ENCODE measurements around the gene NPC1L1. TPM values are rescaled to one million over a fixed set of nuclear protein-coding genes. Genes with fewer than 3 reads are reported as not detected.

Gene NPC1L1
- total RNA-seq, 1 experiment from 2014 or later: not detected

DNA sequence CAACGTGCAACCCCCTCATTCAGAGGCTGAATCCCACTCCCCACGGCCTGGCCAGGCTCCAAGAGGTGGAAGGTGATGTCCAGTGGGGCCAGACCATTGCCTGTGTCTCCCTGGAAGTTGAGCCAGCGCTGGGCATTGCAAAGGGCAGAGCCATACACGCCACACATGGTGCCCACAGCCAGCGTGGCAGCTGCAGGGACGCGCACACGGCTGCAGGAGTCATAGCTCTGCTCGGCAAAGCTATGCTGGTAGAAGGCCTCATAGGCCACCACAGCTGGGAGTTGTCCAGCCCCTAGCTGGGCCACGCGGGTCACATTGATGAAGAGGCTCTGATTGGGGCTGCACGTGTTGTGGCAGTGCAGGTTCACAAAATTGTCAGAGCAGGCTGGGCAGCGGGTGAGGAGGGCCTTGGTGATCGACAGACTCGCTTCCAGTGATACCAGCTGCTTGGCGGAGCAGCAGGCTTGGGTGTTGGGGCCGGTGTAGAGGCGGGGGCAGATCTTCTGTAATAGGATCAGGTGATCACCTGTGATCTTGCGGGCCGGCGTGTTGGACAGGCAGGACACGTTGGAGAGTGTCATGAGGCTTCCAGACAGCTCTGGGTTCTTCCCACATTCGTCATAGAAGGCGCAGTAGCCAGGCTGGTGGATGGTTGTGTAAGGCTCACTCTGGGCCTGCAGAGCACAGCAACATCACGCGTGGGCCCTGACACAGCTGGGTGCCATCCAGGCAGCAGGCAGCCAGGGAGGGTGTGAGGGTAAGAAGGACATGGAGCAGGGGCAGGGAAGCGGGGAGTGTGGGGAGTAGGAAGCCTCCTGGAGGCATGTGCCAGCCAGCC is 1.2 kb downstream of the NPC1L1 start:
- no peak for DNase-seq (ENCODE audit: low read depth, low spot score)
- in situ Hi-C loops (cut with HindIII; ENCODE audit: low pct_unique_long_range_greater_than_20kb, low sequenced_read_pairs): no loop called here

DNA sequence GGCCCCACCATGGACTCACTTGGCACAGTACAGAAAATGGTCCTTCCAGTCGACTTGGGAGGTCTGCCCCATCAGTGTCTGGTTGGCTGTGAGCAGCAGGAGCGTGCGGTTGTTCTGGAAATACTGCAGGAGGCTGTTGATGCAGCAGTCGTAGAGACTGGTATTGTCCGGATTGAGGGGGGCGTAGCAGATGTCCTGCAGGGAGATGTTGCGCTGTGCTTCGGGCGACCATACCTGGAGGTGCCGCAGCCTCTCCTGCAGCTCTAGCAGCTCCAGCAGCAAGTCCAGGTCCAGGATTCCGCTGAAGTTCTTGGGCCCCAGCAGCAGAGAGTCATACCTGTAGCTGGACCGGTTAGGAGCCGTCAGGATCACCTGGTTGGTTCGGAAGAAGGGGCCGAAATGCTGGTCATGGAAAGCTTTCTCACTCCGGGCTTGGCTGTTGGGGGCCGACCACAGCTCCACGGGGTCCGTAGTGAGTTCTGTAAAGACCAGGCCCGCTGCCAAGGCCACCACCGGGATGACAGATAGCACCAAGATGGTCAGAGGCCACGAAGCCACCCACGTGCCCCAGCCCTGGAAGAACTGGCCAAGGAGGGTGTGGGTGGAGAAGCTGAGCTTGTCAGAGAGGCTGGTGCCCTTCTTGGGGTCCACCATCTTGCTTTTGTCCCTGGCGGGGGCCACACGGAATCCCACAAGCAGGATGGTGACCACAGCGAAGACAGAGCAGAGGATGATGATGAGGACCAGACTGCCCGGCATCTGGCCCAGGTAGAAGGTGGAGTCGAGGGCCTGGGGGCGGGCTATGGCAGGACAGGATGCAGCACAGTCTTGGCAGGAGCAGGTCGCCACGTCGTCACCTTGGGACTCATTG is 2.1 kb downstream of the NPC1L1 start:
- in situ Hi-C loops (cut with HindIII; ENCODE audit: low pct_unique_long_range_greater_than_20kb, low sequenced_read_pairs): no loop called here
- DNase-seq (ENCODE audit: low read depth, low spot score): no peak

DNA sequence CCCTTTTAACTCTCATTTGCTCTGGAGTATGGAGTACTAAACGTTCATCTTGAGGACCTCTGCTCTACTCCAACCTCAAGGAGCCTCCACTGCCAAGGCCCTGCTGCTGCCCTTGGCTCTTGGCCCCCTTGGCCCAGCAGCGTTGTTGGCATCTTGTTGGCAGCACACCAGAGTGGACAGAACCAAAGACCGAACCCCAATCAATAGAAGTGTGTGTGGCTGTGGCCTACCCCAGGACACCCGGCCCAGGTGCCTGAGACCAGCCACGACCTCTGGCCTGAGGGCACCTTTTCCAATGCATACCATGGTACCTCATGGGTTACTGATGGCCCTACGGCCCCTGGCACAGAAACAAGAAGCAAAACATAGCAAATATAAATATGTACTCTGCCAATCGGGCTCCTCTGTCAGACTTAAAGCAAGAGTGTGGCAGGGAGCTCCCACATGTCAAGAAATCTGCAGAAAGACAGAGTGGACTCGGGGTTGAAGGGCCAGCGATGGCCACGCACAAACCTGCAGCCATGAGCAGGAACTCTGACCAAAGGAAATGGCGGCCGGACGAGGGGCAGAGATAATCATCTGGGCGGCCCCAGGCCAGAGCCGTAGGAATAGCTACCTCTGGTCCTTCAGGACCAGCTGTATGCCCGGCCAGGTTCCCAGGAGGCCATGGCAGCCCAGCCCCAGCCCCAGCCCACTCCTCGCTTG is 2.9 kb downstream of the NPC1L1 start:
- DNase-seq (ENCODE audit: low read depth, low spot score): no peak
- in situ Hi-C loops (cut with HindIII; ENCODE audit: low pct_unique_long_range_greater_than_20kb, low sequenced_read_pairs): no loop called here

DNA sequence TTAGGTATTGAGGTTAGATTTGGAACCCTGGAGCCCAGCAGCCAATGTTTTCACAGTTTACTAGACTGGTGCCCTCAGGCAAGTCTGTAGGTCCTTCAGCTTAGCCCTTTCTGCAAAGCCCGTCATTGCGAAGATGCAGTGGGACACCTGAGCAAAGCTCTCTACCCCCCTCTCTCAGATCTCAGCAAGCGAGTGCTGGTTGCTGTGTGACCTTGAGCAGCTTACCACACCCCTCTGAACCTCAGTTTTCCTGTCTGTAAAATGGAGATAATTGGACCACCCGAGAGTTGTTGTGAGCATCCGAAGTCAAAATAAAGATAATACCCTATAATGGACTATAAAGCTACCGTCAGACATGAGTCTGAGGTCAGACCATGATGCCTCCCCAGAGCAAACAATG is 3.7 kb downstream of the NPC1L1 start:
- DNase-seq (ENCODE audit: low read depth, low spot score): no peak
- in situ Hi-C loops (cut with HindIII; ENCODE audit: low pct_unique_long_range_greater_than_20kb, low sequenced_read_pairs): no loop called here

DNA sequence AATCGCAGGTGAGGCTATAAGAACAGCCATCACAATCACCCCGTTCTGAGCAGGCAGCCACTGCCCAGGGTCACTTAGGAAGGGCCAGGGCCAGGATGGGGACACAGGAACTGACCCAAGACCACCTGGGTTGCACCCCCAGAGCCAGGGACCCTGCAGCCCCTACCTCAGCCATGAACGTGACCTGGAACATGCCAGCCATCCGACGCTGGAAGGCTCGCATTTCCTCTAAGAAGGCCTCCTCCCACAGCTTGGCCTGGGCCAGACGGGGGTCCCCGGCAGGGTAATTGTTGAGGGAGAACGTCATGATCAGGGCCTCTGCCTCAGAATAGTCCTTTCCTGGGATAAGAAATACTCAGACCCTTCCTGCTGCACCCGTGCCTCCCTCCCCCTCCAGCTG is 5.0 kb downstream of the NPC1L1 start:
- in situ Hi-C loops (cut with HindIII; ENCODE audit: low pct_unique_long_range_greater_than_20kb, low sequenced_read_pairs): no loop called here
- no peak for DNase-seq (ENCODE audit: low read depth, low spot score)

DNA sequence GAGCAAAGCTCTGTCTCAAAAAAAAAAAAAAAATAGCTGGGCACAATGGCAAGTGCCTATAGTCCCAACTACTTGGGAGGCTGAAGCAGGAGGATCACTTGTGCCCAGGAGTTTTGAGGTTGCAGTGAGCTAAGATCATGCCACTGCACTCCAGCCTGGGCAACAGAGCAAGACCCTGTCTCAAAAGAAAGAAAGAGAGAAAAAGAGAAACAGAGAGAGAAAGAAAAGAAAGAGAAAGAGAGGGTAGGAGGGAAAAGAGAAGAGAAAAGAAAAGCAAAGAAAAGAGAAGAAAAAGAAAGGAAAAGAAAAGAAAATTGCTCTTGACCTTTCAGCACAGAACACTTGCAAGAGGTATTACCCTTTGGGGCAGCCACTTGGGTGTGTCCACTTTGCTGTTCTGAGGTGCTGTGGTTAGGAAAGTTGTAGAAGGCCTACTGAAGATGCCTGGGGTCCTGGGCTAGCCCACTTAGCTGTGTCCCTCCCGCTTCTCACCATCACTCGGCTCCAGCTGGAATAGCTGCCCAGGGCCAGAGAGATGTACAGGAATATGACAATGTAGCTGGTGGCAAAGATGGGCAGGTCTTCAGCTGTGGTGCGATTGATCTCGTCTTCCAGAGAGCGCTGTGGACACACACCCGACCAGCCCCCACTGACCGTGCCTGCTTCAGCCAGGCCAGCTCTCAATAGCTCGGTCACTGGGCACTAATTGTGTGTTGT is 5.6 kb downstream of the NPC1L1 start:
- DNase-seq (ENCODE audit: low read depth, low spot score): no peak

DNA sequence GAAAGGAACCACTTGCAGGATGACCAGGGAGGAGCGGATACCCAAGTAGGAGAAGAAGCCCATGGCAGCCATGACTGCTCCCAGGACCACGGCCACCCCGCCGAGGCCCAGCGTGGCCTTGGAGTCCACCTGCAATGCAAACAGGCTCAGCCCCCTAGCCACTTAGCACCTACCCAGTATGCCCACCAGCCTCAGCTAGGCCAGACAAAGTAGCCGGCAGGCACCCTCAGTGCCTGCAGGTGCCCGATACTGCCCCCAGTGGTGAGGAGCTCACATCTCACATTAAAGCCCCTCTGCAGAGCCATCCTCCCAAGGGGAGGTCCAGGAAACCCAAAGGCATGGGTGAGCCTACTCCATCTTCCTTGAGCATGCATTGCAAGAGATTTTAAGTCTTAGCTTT is 6.6 kb downstream of the NPC1L1 start:
- in situ Hi-C loops (cut with HindIII; ENCODE audit: low pct_unique_long_range_greater_than_20kb, low sequenced_read_pairs): no loop called here
- peak; percentile 87 for DNase-seq (ENCODE audit: low read depth, low spot score)

More for the DNA sequence above, 5.6 kb downstream of the NPC1L1 start:
- in situ Hi-C loops (cut with HindIII; ENCODE audit: low pct_unique_long_range_greater_than_20kb, low sequenced_read_pairs): no loop called here

DNA sequence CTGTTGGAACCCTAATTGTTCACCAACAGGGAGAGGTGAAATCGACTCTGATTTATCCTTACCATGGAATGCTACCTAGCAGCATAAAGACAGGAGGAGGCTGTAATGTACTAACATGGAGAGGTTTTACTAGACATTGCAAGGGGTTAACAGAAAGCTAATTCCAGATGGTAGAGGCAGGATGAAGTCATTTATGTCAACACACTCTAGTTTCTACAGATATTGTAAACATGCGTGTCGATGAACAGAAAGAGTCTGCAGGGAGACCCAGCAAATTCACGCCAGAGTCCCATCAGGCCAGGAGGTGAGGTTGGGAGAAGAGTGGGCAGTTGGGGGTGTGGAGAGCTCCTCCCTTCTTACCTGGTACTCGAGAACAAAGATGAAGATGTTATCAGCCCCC is 7.0 kb downstream of the NPC1L1 start:
- DNase-seq (ENCODE audit: low read depth, low spot score): no peak
- in situ Hi-C loops (cut with HindIII; ENCODE audit: low pct_unique_long_range_greater_than_20kb, low sequenced_read_pairs): no loop called here

DNA sequence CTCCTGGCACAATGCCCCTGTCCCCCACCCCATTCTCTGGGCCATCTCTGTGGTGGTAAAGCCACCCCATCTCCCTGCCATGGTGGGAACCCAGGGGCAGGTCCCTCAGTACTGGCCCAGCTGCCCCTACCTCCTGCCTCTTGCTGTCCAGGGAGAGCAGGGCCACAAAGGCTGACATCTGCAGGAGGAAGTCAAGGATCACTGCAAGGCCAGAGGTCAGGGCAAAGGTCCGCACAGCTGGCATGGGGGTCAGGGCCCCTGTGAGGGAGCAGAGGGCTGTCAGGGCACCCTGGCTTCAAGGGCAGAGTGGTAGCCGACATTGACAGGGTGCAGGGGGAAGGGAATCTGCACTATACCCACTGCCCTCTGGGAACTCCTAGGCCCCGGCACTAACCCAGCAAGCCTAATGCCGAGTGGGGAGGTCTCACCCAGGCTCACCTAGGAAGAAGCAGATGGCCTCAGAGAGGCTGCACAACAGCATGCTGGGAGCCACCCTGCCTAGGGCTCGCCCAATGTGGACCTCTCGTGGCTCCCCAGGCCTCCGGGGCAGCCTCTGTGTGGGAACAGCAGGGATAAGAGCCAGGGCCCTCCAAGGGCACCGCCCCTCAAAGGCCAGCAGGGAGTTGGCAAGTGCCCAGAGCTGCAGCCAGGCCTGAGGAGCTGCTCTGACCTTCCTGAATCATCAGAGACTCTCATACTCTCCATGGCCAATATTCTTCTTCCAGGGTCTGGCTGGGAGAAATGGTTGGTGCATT is 7.7 kb downstream of the NPC1L1 start:
- in situ Hi-C loops (cut with HindIII; ENCODE audit: low pct_unique_long_range_greater_than_20kb, low sequenced_read_pairs): no loop called here
- no peak for DNase-seq (ENCODE audit: low read depth, low spot score)

DNA sequence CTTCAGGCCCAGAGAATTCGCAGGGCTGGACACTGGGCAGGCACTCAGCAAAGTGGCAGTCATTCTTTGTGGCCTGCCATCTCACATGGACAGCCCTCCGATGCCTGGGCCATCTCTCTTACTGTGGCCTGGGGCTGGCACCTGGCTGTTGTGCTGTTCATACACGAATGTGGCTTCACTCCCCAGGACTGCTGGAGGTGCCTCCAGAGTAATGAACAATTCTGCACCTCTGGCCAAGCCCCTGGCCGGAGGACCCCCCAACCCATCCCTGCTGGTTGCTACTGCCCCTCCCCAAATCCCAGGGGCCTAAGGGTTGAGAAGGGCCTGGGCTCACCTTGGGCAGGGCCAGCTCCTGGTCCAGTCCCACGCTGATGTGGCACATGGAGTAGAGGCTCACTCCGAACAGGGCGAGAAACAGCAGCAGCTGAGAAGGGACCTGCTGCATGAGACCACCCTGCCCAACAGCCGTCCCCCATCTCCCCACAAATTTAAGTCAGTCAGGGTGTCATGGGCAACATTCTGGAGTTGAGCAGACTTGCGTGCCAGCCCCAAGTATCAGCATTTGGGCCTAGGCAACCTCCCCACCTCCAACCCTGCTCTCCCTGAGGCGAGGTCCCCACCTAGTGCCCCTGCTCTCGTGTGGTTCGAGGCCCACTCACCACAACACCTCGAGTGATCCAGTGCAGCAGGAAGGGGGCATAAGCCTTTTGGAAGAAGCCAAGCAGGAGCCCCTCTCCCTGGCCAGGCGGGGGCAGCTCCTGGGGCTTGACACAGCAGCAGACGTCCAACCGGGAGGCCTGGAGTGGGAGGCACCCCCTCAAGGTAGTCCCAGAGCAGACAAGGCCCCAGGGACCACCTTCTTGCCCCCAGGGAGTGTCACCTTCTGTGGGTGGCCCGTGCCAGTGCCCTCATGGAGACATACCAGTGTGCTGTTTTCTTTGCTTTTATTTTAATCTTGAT is 9.4 kb downstream of the NPC1L1 start:
- no peak for DNase-seq (ENCODE audit: low read depth, low spot score)
- in situ Hi-C loops (cut with HindIII; ENCODE audit: low pct_unique_long_range_greater_than_20kb, low sequenced_read_pairs): no loop called here

DNA sequence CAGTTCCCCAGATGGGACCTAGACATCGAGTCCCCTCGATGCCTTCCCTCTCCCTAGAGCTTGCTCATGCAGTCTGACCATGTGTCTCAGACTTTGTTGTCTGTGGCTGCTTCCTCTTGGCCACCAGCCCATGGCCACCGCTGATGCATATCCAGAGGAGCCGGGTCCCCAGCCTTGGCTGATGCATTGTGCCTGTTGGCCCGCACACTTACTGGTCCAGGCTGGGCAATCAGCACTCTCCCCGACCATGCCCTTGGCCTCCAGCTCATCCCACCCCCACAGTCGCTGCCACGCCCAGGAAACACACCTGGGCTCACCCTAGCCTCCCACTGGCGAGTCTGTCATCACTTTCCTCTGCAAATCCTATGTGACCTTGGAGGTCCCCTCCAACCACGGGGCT is 10.1 kb downstream of the NPC1L1 start:
- in situ Hi-C loops (cut with HindIII; ENCODE audit: low pct_unique_long_range_greater_than_20kb, low sequenced_read_pairs): no loop called here
- DNase-seq (ENCODE audit: low read depth, low spot score): no peak

DNA sequence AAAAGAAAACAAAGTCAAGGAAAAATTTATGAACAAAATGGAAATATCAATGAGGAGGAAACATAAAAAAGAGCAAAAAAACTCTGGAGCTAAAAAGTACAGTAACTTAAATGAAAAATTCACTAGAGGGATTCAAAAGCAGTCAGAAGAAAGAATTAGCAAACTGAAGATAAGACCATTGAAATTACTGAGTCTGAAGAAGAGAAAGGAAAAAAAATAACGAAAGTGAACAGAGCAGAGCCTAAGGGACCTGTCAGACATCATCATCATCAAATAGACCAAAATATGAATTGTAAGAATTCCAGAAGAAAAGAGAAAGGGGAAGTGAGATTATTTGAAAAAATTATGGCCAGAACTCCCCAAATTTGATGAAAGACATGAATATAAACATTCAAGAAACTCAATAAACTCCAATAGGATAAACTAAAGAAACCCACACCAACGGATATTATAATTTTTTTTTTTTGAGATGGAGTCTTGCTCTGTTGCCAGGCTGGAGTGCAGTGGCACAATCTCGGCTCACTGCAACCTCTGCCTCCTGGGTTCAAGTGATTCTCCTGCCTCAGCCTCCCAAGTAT is 16.2 kb downstream of the NPC1L1 start:
- DNase-seq (ENCODE audit: low read depth, low spot score): no peak
- in situ Hi-C loops (cut with HindIII; ENCODE audit: low pct_unique_long_range_greater_than_20kb, low sequenced_read_pairs): no loop called here

DNA sequence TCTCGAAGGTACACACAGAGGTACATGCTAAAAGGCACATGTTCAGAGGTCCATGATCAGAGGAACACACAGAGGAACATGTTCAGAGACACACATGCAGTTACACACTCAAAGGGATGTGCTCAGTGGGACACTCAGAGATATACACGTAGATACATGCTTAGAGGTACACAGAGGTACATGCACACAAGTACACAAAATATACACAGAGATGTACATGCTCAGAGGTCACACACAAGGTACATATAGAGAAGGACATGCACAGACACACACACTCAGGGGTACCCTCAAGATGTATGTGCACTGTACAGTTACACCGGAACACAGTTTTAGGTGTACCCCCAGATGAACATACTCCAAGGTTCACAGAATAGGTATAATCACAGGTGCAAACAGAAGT is 18.8 kb downstream of the NPC1L1 start:
- in situ Hi-C loops (cut with HindIII; ENCODE audit: low pct_unique_long_range_greater_than_20kb, low sequenced_read_pairs): no loop called here

DNA sequence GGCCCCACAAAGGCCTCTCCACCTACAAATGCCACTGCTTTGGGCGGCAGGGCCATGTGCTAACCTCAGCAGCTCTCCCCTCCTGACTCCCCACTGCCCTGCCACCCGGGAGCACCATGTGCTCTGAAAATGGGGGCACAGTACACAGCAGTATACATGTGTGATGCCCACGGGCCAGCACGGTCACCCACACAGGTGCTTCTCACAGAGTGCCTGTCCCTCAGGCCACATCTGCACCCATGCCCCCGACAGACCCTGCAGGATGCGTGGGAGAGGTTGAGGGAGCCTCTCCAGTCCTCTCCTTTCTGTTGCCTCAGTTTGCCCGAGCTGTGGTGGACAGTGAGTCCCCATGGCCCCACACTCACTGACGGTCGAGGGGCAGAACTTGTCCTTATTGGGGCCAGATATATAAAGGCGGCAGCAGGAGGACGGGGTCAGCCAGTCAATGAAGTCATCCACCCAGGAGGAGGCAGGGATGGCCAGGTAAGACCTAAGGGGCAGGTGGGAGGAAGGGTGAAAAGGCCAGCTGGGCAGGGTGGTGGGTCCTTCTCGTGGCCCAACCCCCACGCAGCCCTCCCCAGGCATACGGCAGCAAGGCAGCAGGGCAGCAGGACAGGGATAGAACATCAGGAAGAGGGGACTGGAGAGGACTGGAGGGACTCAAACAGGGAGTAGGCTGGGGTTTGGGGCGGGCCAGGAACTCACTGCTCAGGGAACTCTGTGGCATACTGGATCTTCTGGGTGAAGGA is 19.6 kb downstream of the NPC1L1 start:
- DNase-seq (ENCODE audit: low read depth, low spot score): no peak
- in situ Hi-C loops (cut with HindIII; ENCODE audit: low pct_unique_long_range_greater_than_20kb, low sequenced_read_pairs): no loop called here

More for the DNA sequence above, 18.8 kb downstream of the NPC1L1 start:
- DNase-seq (ENCODE audit: low read depth, low spot score): no peak

DNA sequence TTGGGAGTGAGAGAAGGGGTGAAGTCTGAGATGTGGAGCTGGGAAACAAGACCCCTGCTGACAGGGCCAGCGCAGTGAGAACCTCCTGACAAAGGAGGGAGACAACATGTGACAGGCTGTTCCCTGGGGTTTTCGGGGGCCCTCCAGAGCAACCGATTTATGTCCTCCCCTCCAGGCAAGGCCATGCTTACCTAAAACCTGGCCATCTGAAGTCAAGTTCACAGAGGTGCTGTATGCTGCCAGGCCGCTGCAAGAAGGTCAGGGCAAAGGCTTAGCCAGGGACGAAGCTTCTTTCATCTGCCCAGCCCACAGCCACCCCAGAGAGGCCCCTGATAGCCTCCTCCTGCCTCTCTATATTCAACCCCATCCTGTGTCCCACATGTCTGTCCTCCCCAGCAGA is 20.6 kb downstream of the NPC1L1 start:
- in situ Hi-C loops (cut with HindIII; ENCODE audit: low pct_unique_long_range_greater_than_20kb, low sequenced_read_pairs): no loop called here

More for the DNA sequence above, 20.6 kb downstream of the NPC1L1 start:
- no peak for DNase-seq (ENCODE audit: low read depth, low spot score)
